ENCODE results near the gene NR1H2.
A peak's percentile ranks its signal among the peaks of the same experiment; 100 is the strongest.

Gene NR1H2

DNA sequence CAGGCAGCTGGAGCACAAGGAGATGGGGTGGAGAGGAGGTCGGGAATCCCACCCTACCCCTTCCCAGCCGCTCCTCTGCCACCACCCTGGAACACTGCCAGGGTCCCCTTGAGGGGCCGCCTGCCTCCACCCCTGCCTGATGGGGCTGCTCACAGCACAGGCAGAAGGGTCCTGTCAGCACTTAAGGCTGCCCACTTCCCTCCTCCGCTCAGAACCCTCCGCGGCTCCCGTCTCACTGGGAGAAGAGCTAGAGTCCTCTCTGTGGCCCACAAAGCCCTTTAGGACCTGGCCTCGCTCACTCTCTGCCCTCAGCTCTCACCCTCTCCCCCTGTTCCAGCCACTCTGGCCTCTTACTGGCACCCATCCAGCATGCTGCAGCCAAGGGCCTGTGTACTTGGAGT, 4.5 kb downstream of the NR1H2 start:
- Histone ChIP-seq H3K27ac (no peak overlapping the region), H3K4me3 (ENCODE audit: low read depth, low read length) (no peak overlapping the region), H3K36me3 (peaks cover 58% of the 10 kb centered on the region), H3K27me3 (ENCODE audit: insufficient read depth, low read depth, severe bottlenecking) (no peaks in the 10 kb centered on the region), H3K9me3 (ENCODE audit: severe bottlenecking) (no peaks in the 10 kb centered on the region)
- TF ChIP-seq, protein P1, sequence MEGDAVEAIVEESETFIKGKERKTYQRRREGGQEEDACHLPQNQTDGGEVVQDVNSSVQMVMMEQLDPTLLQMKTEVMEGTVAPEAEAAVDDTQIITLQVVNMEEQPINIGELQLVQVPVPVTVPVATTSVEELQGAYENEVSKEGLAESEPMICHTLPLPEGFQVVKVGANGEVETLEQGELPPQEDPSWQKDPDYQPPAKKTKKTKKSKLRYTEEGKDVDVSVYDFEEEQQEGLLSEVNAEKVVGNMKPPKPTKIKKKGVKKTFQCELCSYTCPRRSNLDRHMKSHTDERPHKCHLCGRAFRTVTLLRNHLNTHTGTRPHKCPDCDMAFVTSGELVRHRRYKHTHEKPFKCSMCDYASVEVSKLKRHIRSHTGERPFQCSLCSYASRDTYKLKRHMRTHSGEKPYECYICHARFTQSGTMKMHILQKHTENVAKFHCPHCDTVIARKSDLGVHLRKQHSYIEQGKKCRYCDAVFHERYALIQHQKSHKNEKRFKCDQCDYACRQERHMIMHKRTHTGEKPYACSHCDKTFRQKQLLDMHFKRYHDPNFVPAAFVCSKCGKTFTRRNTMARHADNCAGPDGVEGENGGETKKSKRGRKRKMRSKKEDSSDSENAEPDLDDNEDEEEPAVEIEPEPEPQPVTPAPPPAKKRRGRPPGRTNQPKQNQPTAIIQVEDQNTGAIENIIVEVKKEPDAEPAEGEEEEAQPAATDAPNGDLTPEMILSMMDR (IDR thresholded peaks at IDR 0.05; ENCODE audit: low read depth, low read length), result no peak
- DNase-seq, result no peak

DNA sequence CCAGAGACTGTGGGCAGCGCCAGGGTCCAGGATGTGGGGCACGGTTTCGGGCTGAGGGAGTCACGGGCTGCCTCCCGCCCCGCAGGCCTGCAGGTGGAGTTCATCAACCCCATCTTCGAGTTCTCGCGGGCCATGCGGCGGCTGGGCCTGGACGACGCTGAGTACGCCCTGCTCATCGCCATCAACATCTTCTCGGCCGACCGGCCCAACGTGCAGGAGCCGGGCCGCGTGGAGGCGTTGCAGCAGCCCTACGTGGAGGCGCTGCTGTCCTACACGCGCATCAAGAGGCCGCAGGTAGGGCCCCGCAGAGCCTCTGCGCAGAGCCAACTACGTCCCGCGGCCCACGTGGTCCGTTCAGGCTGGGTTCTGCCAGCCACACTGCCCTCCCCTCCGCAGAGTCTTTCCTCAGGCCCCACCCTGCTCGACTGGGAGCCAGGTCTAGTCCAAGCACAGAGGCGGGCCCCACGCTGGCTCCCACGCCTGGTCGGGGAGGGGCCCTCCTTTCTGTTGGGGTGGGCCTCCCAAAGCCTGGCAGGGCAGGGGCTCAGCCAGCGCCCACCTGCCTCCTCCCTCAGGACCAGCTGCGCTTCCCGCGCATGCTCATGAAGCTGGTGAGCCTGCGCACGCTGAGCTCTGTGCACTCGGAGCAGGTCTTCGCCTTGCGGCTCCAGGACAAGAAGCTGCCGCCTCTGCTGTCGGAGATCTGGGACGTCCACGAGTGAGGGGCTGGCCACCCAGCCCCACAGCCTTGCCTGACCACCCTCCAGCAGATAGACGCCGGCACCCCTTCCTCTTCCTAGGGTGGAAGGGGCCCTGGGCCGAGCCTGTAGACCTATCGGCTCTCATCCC, 5.8 kb downstream of the NR1H2 start:
- no peak for DNase-seq
- TF ChIP-seq, protein P1 (IDR thresholded peaks at IDR 0.05; ENCODE audit: low read depth, low read length), result no peak
- Histone ChIP-seq H3K4me3 (ENCODE audit: low read depth, low read length) (no peak overlapping the region), H3K27ac (no peak overlapping the region), H3K27me3 (ENCODE audit: insufficient read depth, low read depth, severe bottlenecking) (no peaks in the 10 kb centered on the region), H3K36me3 (peaks cover 70% of the 10 kb centered on the region), H3K9me3 (ENCODE audit: severe bottlenecking) (no peaks in the 10 kb centered on the region)

DNA sequence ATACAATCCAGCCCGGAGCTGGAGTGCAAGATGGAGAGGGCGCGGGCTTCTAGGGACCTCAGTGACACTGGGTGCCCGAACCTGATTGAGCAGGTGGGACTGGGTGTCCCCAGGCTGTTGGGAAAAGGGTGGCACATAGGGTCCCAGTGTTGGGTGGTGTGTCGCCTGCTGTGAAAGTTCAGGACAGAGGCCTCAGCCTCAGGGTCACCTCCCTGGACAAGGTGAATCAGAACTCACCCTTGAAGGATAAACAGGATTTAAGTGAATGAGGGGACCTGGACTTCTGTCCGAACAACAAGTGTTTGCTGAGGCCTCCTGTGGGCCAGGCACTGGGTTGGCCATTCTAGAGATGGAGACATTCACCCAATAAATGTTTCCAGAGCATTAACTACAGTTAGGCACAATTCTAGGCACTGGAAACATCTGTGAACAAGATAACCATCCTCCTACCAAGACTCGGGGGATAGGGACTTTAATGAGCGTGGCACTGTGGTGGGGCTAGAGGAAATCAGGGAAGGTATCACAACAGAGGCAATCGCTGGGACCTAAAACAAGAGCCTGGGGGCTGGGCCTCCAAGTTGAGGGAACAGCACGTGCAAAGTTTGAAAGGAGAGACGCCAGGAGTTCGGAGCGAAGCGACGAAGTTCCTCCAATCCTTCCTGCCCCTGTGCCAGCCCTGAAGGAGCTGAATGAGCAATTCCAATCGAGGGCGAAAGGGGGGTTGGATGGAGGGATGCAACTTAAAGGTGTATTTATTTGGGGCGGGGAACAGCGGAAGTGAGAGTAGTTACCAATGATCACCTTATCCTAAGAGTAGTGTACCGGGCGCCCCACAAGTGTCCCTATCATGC, 7.0 kb downstream of the NR1H2 start:
- DNase-seq, result no peak
- Histone ChIP-seq H3K27ac (peak overlapping the region; percentile 76), H3K4me3 (ENCODE audit: low read depth, low read length) (peak overlapping the region; percentile 79), H3K27me3 (ENCODE audit: insufficient read depth, low read depth, severe bottlenecking) (no peaks in the 10 kb centered on the region), H3K9me3 (ENCODE audit: severe bottlenecking) (no peaks in the 10 kb centered on the region), H3K36me3 (peaks cover 73% of the 10 kb centered on the region)
- TF ChIP-seq, protein P1 (IDR thresholded peaks at IDR 0.05; ENCODE audit: low read depth, low read length), result no peak

DNA sequence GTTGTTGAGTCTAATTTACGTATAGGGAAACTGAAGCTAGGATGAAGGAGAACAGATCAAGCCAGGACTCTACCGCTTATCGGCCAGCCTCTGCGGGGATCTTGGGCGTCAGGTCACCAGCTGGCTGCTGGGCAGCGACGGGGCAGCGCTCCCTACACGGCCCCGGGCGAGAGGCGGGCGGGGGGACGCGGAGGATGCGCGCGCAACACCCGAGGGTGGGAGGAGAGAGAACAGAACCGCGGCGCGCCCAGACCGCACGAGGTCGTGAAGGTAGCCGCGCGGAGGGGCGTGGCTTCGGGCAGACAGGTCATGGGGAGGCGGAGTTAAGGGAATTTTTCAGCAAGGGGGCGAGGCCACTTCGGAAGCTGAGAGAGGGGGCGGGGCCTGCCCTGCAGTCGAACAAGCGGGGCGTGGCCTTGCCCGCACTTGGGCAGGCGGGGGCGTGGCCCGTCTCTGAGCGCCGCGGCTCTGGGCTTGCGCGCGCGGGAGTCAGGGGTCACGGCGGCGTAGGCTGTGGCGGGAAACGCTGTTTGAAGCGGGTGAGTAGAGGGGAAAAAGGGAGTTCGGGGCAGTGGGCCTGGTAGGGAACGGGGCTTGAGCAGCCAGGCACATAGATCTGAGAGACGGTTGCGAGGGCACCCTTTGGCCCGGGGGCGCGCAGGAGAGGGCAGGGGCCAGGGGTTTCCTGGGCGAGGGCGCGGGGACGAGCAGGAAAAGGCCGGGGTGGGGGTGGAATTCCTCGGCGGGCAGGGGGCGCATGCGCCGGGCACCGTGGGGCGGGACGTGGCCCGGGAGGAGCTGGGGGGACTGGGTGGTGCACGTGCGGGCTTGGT, 7.8 kb downstream of the NR1H2 start, which contains the start of gene POLD1:
TSS of gene POLD1 (plus strand) at position 496 of the 833 bp plus-strand sequence. CDS start 14,505 bp downstream, outside the sequence.
- H3K27ac ChIP-seq, result peak within 1 kb of the TSS; percentile 97
- peak within 1 kb of the TSS; percentile 79 for H3K4me3 ChIP-seq (ENCODE audit: low read depth, low read length)
- DNase-seq, result peak; percentile 98
- H3K27me3 ChIP-seq (ENCODE audit: insufficient read depth, low read depth, severe bottlenecking), result no peaks in the 10 kb centered on the region
- H3K36me3 ChIP-seq, result peaks cover 69% of the 10 kb centered on the region
- TF ChIP-seq, protein P1 (IDR thresholded peaks at IDR 0.05; ENCODE audit: low read depth, low read length), result no peak
- H3K9me3 ChIP-seq (ENCODE audit: severe bottlenecking), result no peaks in the 10 kb centered on the region

DNA sequence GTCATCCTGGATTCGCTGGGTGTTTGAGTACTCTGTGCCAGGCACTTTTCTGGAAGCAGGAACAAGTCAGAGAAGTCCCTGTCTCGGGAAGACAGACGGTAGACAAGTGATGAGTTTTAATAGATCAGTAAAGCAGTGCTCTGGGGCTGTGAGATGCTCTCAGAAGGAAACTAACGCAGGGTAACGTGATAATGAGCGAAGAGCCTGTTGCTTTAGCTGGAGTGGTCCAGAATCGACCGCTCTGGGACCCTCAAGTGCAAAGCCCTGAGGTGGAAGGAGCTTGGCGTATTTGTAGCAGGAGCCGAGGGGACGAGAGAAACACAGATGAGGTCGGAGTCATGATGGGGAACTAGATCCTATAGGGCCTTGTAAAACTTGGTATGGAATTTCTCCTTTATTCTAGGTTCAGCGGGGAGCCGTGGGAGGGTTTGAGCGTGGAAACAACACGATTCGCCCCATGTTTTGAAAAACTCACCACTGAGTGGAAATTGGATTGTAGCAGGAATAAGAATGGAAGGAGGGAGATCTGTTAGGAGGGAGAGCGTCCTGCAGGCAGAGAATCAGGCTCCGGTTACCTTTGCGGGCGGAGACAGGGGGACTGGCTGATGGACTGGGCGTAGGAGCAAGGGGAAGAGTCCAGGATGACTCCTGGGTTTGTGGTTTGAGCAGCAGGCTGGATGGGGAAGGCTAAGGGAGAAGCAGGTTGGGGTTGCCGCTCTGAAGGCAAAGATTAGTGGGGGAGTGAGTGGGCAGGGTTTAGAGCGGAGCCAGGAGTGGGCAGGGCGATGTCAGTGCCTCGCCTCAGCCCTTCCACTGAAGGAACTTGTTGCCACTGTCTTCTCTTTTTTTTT, 8.7 kb downstream of the NR1H2 start:
- Histone ChIP-seq H3K9me3 (ENCODE audit: severe bottlenecking) (no peaks in the 10 kb centered on the region), H3K36me3 (peaks cover 64% of the 10 kb centered on the region), H3K27me3 (ENCODE audit: insufficient read depth, low read depth, severe bottlenecking) (no peaks in the 10 kb centered on the region), H3K4me3 (ENCODE audit: low read depth, low read length) (peak overlapping the region; percentile 79), H3K27ac (peak overlapping the region; percentile 97)
- DNase-seq, result no peak
- TF ChIP-seq, protein P1 (IDR thresholded peaks at IDR 0.05; ENCODE audit: low read depth, low read length), result no peak
